ENCODE data around the gene PKMYT1. TPM values are rescaled to one million over a fixed set of nuclear protein-coding genes. Genes with fewer than 3 reads are reported as not detected.

PKMYT1 gene
- total and polyA plus RNA-seq, 2 of the 4 experiments (the other 2 are of a cell fraction) = 1.8 to 14.9 TPM

- Histone ChIP-seq H2AK5ac (ENCODE audit: low read depth, low read length) (no peak overlapping the region), H4K8ac (ENCODE audit: low read depth in 2 of 2, low read length in 2 of 2) (no peak overlapping the region), H3K9ac (ENCODE audit: low read depth, low read length) (no peak overlapping the region), H3K4me2 (ENCODE audit: low read depth, low read length) (no peak overlapping the region), H3K23ac (ENCODE audit: low read depth, low read length) (no peak overlapping the region), H4K5ac (ENCODE audit: low read depth, low read length) (no peak overlapping the region), H3K79me1 (ENCODE audit: low read depth in 1 of 2, low read length in 2 of 2) (peaks cover 0 to 8% of the 10 kb centered on the region in 2 experiments; a peak in 2 of 4 replicates), H3K14ac (replicated peaks; ENCODE audit: low read depth, low read length) (no peak overlapping the region), H2BK5ac (ENCODE audit: low read depth, low read length, poor library complexity, severe bottlenecking) (no peak overlapping the region), H3K27me3 (ENCODE audit: control insufficient read depth, insufficient read depth, low read length) (peaks cover 22% of the 10 kb centered on the region), H3K27ac (ENCODE audit: insufficient read depth, low read length) (no peak overlapping the region), H3K9me3 (ENCODE audit: control insufficient read depth, insufficient read depth, low read length) (no peaks in the 10 kb centered on the region), H4K20me1 (ENCODE audit: insufficient read depth, low read length) (peaks cover 12% of the 10 kb centered on the region), H2BK15ac (ENCODE audit: low read depth, low read length) (no peak overlapping the region), H3K4me1 (ENCODE audit: control insufficient read depth, insufficient read depth, low read length) (peaks cover 1% of the 10 kb centered on the region), H3K4me3 (ENCODE audit: insufficient read depth, low read depth, low read length) (no peak overlapping the region), H3K18ac (ENCODE audit: low read depth, low read length) (no peak overlapping the region), H2AFZ (replicated peaks; ENCODE audit: low read length, poor library complexity) (peak overlapping the region; percentile 34), H2AK9ac (replicated peaks; ENCODE audit: low read depth, low read length, poor library complexity) (peak overlapping the region; percentile 15), H2BK20ac (ENCODE audit: low read depth, low read length) (no peak overlapping the region), H3K36me3 (ENCODE audit: control insufficient read depth, insufficient read depth, low read length) (peaks cover 11% of the 10 kb centered on the region; the same call in 1 of the 2 replicates), H4K91ac (ENCODE audit: insufficient read depth, low read depth, low read length) (no peak overlapping the region), H2BK120ac (ENCODE audit: low read depth, low read length) (no peak overlapping the region), H3K9me1 (ENCODE audit: insufficient read depth, low read length) (no peaks in the 10 kb centered on the region), H3K56ac (ENCODE audit: extremely low read depth, insufficient read depth, low read length) (no peak overlapping the region), H3K4ac (ENCODE audit: low read depth, low read length) (no peak overlapping the region)
- ATAC-seq (ENCODE audit: low read depth) (peak; percentile 3; the same call in 1 of the 2 replicates), DNase-seq (peak; percentile 57)
- 30% methylated on average over 14 of the region's 58 CpGs; no CpG with 5 or more reads in 1 of the 2 experiments for WGBS, 2 experiments (ENCODE audit: extremely low coverage in 2 of 2, insufficient read length in 1 of 2)
- ChIA-PET POLR2A (ENCODE audit: unreplicated experiment) (no interaction called here), CTCF (interaction anchor here (0.6 to 1.8 kb wide), 5 partner anchors 11 to 120 kb away, joined by 3 to 7 read pairs (median 3); partner anchors contain the start of gene MMP25)
- in situ Hi-C loops (cut with MboI; ENCODE audit: low sequenced_read_pairs) = no loop called here
- dilution Hi-C loops (cut with HindIII; ENCODE audit: low sequenced_read_pairs, unreplicated experiment) = no loop called here
- no TSS peak for BruUV-seq (replicated peaks)
- intact Hi-C loops (cut with micrococcal nuclease) = no loop called here
- no peak for TF ChIP-seq RCOR1 (IDR thresholded peaks at IDR 0.05; ENCODE audit: insufficient replicate concordance, low read length)
- TF ChIP-seq MXI1 (IDR thresholded peaks at IDR 0.05; ENCODE audit: borderline replicate concordance, low read depth, low read length) = no peak
- no peak for TF ChIP-seq CEBPB (IDR thresholded peaks at IDR 0.05; ENCODE audit: low read depth, low read length)
- no peak for TF ChIP-seq RFX5 (IDR thresholded peaks at IDR 0.05; ENCODE audit: low read depth, low read length)
- 0 out of 2 replicates have a peak, but pooled peaks have one; percentile 22 for TF ChIP-seq SMC3 (IDR thresholded peaks at IDR 0.05; ENCODE audit: low read depth, low read length)
- TF ChIP-seq CHD1 (IDR thresholded peaks at IDR 0.05; ENCODE audit: low read depth, low read length) = no peak
- TF ChIP-seq NFE2L2 (IDR thresholded peaks at IDR 0.05; ENCODE audit: low read depth, low read length) = no peak
- TF ChIP-seq BHLHE40 (IDR thresholded peaks at IDR 0.05; ENCODE audit: low read depth, low read length) = no peak
- TF ChIP-seq MAZ (IDR thresholded peaks at IDR 0.05; ENCODE audit: borderline replicate concordance, low read depth, low read length) = no peak
- no peak for TF ChIP-seq MAFK (IDR thresholded peaks at IDR 0.05; ENCODE audit: low read depth, low read length)
- TF ChIP-seq RAD21 (IDR thresholded peaks at IDR 0.05; ENCODE audit: low read length) = peak; percentile 26; the same call in 1 of the 2 replicates
- TF ChIP-seq POLR2A (IDR thresholded peaks at IDR 0.05; ENCODE audit: low read depth, low read length) = peak; percentile 19; the same call in 1 of the 2 replicates
- TF ChIP-seq, protein P1, sequence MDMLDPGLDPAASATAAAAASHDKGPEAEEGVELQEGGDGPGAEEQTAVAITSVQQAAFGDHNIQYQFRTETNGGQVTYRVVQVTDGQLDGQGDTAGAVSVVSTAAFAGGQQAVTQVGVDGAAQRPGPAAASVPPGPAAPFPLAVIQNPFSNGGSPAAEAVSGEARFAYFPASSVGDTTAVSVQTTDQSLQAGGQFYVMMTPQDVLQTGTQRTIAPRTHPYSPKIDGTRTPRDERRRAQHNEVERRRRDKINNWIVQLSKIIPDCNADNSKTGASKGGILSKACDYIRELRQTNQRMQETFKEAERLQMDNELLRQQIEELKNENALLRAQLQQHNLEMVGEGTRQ (IDR thresholded peaks at IDR 0.05; ENCODE audit: low read depth, low read length) = no peak
- no peak for TF ChIP-seq FOS (IDR thresholded peaks at IDR 0.05; ENCODE audit: low read depth, low read length)
- TF ChIP-seq, protein P2, sequence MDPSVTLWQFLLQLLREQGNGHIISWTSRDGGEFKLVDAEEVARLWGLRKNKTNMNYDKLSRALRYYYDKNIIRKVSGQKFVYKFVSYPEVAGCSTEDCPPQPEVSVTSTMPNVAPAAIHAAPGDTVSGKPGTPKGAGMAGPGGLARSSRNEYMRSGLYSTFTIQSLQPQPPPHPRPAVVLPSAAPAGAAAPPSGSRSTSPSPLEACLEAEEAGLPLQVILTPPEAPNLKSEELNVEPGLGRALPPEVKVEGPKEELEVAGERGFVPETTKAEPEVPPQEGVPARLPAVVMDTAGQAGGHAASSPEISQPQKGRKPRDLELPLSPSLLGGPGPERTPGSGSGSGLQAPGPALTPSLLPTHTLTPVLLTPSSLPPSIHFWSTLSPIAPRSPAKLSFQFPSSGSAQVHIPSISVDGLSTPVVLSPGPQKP (IDR thresholded peaks at IDR 0.05; ENCODE audit: borderline replicate concordance, low read depth, low read length) = no peak
These were observed 47.9 kb upstream of the PKMYT1 start for GRCh38 chr16:3027983-3028715.
